Central memory CD4-positive, alpha-beta T cell (primary cell): ENCODE data around the gene SLC28A2.

ENCODE experiments used
- DNase-seq: peaks from one replicate; pipeline ENCODE4 v3.0.0; 2022

Gene SLC28A2

DNA sequence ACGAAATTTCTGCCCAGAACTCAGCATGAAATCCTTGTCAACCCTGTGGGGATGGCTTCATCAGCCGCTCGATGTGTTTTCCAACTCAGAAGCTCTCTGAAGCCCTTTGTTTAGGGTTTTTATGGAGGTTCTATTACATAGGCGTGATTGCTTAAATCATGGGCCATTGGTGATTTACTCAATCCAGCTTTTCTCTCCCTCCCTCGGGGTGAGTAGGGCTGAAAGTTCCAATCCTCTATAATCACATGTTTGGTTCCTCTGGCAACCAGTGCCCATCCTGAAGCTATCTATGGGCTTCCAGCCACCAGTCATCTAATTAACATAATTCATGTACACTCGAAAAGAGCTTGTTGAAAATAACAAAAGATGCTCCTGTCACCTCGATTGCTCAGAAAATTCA is 74.7 kb downstream of the SLC28A2 start:
- DNase-seq: no peak
